Adrenal gland (tissue), 5 donors: ENCODE data around the gene NOL6.

ENCODE experiments used
- CTCF ChIP-seq, 6 experiments: fragments of 450-650 bp in 4 of 6; fragments of 200-600 bp in 2 of 6; sonication (generic) in 1 of 6; IDR thresholded peaks; 1 replicate in 5 of 6; 2 replicates in 1 of 6; pipeline versions ENCODE4 v1.5.1 to v1.8.0; 2016 to 2021; ENCODE audit warnings: antibody characterized with exemption in 6 of 6, mild to moderate bottlenecking in 2 of 6, moderate library complexity in 1 of 6
- POLR2A ChIP-seq, 2 donors: fragments of 450-650 bp; IDR thresholded peaks; one replicate each; pipeline ENCODE4 v1.6.1; 2017; ENCODE audit warnings: antibody characterized with exemption in 2 of 2, mild to moderate bottlenecking in 2 of 2, moderate library complexity in 1 of 2
- donor health status: DM: no; HTN: no; CAD: no.

DNA sequence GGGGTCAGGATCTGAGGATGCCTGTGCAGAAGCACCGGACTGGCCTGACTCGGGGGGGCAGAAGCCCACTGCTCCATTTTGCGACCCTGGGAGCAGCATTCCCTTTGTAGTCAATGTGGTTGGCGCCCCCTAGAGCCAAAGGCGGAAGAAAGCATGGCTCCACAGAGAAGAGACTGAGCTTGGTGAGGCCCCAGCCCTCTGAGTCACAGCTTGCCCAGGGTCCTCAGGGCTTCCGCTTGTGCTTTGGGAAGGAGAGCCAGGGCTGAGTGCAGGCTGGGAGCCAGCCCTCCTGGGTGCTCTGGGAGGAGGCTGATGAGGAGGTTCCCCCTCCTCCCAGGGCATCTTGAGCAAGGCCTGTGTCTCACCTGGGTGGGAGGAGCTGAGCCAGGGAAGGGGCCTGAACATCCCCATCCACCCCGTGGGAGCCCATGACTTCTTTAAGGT lies 20.9 kb downstream of the NOL6 start:
- TF ChIP-seq CTCF (IDR thresholded peaks at IDR 0.05) (peak; percentile 34 to 63 (median 59)), POLR2A (IDR thresholded peaks at IDR 0.05) (no peak)
